Middle frontal gyrus (tissue), 1 donor: ENCODE data around the gene TFAP2E.
"Not testable (repeated sequence)": the region's sequence is repeated elsewhere in the genome, so short reads cannot be mapped to it uniquely, and the experiment has no call there.

Experiments
- DNase-seq: peaks from one replicate; pipeline ENCODE4 v3.0.0-alpha.2; 2015; ENCODE audit warnings: low spot score; ENCODE audit errors: extremely low spot score

TFAP2E gene

DNA sequence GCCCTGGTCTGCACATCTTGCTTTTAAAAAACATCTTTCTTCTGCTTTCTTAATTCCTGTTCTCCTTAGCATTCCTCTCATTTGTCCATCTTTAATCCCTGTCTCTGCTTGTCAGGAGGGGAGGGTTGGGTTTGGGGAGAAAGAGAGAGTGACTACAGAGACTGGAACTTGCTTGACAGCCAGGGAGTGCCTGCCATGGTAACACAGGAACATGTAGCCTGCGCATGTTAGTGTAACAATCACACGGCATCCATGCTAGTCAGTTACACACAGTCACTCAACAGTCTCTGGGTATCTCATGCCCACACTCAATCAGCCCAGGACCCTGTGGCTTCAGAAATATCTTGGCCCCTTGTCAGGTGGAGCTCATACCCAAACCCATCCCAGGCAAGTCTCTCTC, 818 bp upstream of the TFAP2E start:
- DNase-seq = no peak

DNA sequence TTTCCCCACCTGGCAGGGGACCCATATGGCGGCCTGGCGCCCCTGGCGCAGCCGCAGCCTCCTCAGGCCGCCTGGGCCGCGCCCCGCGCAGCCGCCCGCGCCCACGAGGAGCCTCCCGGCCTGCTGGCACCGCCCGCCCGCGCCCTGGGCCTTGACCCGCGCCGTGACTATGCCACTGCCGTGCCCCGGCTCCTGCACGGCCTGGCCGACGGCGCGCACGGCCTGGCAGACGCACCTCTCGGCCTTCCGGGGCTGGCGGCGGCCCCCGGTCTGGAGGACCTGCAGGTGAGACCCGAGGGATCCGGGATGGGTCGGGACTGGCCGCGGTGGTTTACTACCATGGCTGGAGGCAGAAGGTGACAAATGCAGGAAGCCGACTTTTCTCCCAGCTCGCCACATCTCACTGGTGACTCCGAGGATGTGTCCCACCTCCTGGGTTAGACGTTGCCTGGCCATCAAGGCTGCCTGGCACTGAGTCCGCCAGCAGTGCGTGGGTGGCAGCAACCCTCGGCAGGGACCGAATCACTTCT, 1.1 kb downstream of the TFAP2E start:
- DNase-seq = no peak

DNA sequence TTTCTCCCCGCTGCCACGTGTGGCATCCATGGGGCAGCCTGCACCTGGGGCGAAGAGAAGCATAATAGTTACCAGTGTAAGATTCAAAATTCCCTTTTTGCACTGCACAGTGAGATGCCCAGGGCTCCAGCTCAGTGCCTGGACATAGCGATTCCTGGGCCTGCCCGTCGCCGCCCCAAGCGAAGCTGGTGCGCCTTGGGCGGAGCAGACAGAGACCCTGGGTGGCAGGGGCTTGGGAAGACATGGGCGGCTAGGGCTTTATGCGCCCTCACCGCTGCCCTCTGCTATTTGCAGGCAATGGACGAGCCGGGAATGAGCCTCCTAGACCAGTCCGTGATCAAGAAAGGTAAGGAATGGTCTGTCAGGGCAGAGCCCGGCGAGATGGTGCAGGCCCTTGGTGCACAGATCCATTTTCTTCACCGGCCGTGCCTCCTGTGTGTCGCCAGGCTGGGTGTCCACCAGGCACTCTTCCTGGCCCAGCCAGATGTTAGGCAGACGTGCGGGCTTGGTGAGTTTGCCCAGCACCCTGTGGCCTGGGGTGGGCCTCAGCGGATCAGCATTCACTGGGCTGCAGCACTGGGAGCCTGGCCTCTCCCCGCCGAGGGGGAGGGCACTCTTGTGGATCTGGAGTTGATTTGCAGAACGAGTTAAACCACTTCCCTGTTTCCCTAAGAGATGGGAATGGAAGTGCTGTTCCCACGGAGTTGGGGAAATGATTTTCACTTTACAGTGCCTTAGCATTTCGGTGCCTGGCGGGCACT, 1.7 kb downstream of the TFAP2E start:
- no peak for DNase-seq

DNA sequence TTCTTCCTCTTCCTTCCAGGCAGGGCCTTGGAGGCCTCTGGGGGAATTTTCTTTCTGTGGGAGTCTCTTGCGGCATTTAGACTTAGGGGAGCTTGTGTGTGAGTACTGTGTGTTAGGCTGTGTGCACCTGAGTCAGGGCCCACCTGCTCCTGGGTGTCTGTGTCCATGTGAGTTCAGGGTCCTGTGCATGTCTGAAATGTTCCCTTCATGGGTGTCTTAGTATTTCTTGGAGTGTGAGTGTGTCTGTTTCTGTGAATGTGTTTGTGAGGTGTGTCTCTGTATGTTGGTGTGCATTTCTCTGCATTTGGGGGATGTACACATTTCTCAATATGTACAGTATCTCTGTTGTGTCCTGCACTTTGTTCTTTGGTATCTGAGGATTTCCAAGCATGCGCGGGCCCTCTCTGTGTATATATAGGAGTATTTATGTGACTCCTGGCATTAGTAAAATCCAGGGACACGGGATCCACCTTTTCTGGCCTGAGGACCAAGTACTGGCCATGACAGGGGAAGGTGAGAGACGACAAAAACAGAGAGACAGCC, 2.4 kb downstream of the TFAP2E start:
- DNase-seq = no peak

DNA sequence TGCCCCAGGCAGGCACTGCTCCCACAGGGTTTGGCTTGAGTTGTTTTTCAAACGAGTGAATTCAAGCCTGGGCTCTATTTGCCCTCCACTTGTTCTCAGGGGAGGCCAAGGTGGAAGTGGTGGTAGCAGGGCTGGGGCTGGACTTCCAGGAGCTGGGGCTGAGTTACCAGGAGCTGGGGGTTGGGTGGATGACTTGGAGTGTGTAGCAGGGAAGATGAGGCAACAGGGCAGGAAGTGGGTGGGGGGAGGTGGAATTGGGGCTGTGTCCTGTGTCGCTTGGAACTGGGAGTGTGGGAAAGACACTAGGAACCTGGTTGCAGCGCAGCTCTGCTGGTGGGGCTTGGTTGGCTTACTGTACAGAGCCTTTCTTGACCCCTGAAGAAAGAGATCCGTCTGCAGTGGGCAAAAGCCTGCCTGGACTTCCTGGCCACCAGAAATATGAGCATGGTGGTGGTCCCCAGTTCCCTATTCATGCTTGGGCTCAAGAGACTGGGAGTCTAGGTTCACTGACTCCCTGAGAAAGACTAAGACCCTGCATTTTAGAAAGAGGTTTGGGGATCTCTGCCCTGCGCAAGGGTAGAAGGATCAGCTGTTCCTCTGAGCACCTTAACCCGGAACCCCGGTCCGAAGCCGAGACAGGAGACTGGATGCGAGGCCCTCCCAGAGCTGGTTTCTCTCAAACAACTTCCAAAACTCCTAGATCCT, 3.1 kb downstream of the TFAP2E start:
- DNase-seq = no peak

GRCh38 chr1:35576766-35577070, 3.6 kb downstream of the TFAP2E start:
- DNase-seq = not testable (repeated sequence)

DNA sequence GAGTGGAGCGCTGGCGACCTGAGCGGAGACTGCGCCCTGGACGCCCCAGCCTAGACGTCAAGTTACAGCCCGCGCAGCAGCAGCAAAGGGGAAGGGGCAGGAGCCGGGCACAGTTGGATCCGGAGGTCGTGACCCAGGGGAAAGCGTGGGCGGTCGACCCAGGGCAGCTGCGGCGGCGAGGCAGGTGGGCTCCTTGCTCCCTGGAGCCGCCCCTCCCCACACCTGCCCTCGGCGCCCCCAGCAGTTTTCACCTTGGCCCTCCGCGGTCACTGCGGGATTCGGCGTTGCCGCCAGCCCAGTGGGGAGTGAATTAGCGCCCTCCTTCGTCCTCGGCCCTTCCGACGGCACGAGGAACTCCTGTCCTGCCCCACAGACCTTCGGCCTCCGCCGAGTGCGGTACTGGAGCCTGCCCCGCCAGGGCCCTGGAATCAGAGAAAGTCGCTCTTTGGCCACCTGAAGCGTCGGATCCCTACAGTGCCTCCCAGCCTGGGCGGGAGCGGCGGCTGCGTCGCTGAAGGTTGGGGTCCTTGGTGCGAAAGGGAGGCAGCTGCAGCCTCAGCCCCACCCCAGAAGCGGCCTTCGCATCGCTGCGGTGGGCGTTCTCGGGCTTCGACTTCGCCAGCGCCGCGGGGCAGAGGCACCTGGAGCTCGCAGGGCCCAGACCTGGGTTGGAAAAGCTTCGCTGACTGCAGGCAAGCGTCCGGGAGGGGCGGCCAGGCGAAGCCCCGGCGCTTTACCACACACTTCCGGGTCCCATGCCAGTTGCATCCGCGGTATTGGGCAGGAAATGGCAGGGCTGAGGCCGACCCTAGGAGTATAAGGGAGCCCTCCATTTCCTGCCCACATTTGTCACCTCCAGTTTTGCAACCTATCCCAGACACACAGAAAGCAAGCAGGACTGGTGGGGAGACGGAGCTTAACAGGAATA, 4.2 kb downstream of the TFAP2E start:
- DNase-seq = no peak

DNA sequence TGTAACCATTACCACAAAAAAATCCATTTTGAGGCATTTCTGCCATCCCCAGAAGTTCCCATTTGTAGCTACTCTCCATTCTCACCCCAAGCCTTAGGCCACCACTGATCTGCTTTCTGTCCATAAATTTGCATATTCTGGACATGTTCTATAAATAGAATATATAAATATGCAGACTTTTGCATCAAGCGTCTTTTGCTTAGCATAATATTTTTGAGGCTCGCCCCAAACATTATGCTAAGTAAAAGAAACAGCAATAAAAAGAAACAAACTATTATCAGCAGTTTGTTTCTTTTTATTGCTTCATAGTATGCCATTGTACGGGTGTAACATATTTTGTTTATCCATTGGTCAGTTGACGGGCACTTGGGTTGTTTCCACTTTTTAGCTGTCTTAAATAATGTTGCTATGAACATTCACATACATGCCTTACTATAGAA, 7.9 kb downstream of the TFAP2E start:
- no peak for DNase-seq

DNA sequence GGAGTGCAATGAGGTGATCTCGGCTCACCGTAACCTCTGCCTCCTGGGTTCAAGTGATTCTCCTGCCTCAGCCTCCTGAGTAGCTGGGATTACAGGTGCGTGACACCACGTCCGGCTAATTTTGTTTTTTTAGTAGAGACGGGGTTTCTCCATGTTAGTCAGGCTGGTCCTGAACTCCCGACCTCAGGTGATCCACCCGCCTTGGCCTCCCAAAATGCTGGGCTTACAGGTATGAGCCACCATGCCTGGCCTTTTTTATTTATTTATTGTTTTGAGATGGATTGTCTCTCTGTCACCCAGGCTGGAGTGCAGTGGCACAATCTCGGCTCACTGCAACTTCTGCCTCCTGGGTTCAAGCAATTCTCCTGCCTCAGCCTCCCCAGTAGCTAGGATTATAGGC, 8.5 kb downstream of the TFAP2E start:
- DNase-seq = not testable (repeated sequence)

DNA sequence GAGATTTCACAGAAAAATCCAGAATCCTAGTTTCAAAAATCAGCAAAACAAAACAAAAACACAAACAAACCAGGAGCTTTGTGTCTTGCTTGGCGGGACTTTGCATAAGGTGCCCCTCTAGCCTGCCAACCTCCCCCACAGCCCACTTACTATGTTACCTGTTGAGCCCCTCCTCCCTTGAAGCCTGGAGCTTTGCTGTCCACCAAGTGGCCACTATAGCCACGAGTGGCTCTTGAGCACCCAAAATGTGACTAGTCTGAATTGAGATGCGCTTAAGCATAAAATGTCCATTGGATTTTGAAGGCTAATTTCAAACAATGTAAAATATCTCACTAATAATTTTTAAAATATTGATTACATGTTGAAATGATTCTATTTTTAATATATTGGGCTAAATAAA, 12.2 kb downstream of the TFAP2E start:
- no peak for DNase-seq

GRCh38 chr1:35585805-35586204, 12.7 kb downstream of the TFAP2E start:
- not testable (repeated sequence) for DNase-seq

- DNase-seq = no peak
Observed at GRCh38 chr1:35586808-35587207, 13.7 kb downstream of the TFAP2E start.

DNA sequence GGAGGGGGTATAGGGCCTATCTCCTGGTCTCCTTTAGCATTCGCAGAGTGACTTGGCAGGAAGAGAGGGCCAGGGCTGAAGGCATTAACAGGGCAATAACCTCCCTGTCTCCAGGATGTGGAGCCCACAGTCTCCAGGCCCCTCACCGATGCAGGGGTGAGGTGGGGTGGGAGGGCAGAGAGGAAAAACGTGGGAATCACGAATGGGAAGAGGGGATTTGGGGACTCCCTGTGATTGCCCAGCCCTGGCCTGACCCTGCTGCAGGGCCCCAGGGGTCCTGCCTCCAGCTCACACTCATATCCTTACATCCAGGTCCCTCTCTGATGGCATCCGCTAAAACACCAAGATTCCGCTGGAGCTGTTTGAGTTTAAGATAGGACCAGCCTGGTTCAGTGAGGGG, 14.6 kb downstream of the TFAP2E start:
- DNase-seq = no peak

DNA sequence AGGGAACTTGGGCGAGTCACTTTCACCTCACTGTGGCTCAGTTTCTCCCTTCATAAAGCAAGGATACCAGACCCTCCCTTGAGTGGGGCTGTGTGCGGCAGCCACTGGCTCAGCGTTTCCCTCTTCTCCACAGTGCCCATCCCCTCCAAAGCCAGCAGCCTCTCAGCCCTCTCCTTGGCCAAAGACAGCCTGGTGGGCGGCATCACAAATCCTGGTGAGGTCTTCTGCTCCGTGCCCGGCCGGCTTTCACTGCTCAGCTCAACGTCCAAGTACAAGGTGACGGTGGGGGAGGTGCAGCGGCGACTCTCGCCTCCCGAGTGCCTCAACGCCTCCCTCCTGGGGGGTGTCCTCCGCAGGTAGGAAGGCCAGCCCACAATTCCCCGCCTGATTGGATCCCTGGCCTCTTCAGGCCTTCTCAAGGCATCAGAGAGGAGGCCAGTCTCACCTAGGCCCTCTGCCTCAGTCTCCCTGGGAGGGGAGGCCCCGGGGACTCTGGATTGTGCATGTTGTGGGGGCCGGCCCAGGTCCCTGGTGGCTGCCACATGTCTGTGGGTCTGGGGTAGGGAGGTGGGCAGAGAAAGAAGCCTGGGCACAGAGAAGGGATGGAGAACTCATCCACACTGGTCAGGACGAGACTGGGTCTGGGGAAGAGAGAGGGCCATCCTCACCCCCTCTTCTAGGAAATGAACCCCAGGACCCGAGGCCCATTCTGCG, 15.2 kb downstream of the TFAP2E start:
- DNase-seq = no peak

- no peak for DNase-seq
Observed at GRCh38 chr1:35589516-35590427, 16.7 kb downstream of the TFAP2E start.

DNA sequence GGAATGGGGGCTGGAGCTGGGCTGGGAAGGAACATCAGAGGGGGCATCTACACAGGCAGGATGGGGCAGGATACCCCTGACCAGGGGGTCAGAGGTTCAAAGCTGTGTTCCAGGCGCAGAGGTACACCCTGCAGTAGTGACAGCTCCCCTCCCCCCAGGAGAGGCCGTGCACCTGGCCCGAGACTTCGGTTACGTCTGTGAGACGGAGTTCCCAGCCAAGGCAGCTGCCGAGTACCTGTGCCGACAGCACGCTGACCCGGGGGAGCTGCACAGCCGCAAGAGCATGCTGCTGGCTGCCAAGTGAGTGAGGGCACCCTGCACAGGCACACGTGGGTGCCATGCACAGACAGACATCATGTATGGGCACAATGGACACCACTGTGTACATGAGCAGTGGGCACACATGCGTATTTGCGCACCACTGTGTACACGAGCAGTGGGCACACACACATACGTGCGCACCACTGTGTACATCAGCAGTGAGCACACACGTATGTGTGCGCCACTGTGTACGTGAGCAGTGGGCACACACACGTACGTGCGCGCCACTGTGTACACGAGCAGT, 17.4 kb downstream of the TFAP2E start:
- DNase-seq = no peak

DNA sequence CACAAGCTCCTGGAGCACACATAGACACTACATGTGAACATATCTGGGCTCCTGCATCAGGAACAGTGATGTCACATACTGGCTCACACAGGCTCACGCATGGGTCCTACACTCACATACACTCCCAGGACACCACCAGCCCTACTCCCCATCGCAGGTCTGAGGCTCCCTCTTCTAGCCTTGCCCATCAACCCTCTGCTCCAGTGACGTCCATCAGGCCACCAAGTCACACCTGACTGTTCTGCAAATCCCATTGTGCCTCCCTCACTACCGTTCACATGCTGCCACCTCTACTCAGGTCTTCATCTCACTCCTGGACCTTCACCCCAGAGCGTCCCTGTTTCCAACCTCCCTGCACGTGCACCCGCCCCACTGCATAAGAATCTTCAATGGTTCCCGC, 18.1 kb downstream of the TFAP2E start:
- no peak for DNase-seq

DNA sequence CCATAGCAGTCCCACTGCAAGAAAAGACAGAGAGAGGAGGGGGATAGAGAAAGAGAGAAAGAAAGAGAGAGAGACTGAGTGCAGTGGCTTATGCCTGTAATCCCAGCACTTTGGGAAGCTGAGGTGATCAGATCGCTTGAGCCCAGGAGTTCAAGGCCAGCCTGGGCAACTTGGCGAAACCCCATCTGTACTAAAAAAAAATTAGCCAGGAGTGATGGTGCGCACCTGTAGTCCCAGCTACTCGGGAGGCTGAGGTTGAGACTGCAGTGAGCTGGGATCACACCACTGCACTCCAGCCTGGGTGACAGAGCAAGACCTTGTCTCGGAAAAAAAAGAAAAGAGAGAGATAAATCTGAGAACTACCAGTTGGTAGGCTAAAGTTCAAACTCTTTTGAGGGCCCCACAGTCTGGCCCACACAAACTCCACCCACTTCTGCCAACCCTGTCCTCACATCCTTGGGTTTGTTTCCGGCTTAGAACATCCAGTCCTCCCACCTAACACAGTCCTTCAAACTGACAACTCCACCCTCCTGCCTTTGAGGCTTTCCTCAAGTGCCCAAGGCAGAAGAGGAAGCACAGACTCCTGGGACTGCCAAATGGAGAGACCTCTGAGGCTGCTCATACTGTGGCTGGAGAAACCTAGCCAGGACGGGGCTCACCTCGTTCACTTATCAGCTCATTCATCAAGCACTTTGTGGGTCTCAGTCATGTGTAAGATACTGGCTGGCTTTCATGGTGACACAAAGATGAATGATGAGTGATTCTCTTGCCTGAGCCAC, 20.1 kb downstream of the TFAP2E start:
- DNase-seq = no peak
